HG03571 (cell line): ENCODE measurements around the gene PIEZO1.

Source experiments
- ATAC-seq: cut with Tn5 transposase; IDR thresholded peaks from one replicate; pipeline ENCODE4 v1.9.1; 2021; ENCODE audit not compliant: unreplicated experiment

Gene PIEZO1

DNA sequence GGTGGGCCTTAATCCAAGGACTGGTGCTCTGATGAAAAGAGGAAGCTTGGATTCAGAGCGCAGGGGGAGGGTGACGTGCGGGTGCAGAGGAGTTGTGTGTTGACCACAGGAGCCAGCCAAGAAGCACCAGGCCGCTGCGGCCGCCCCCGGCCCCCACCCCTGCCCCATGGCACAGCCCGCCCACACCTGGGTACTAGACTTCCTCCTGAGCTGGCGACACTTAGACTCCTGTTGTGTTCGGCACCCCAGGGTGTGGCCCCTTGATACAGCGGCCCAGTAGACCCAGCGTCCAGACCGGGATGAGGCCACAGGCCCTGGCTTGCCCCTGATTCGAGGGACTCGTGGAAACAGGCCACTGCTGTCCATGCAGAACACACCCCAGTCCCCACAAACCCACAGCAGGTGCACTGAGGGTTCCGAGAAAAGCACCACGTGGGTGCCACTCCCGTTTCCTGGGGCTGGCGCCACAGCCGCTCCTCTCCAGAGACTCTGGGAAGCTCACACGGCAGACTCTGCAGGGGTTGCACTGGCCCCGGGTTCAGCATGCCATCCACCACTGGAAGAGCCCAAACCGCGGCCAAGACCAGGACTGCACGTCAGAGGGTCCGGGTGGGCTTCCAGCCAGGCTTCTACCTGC, 93.0 kb downstream of the PIEZO1 start:
- ATAC-seq: no peak

DNA sequence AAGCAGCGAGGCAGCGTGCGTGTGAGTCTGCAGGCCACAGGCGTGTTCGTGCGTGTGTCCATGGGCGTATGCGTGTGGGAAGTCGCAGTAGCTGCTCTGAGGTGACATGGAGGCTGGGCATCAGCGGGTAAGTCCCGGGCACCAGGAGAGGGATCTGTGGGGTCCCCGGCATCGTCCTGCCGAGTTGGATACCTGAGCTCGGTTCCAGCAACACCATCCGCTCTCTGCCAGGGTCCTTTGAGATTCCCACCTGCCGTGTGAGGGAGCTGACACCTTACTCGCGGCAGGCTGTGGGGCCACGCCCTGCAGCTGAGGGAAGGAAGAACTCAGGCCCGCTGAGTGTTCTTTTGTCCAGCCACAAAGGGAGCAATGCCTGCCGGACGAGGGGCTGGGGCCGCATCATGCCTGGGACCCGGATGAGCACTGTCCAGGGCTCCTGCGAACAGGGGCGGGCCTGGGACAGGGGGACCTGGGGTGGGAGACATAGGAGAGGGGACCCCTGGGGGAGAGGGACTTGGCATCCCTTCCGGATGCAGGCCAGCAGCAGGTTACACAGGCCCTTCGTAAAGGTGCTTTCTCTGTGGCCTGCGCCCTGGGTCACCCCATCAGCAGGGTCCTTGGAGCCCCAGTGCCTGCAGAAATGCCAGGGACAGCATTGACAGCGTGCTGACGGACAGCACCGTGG, 93.7 kb downstream of the PIEZO1 start:
- no peak for ATAC-seq

DNA sequence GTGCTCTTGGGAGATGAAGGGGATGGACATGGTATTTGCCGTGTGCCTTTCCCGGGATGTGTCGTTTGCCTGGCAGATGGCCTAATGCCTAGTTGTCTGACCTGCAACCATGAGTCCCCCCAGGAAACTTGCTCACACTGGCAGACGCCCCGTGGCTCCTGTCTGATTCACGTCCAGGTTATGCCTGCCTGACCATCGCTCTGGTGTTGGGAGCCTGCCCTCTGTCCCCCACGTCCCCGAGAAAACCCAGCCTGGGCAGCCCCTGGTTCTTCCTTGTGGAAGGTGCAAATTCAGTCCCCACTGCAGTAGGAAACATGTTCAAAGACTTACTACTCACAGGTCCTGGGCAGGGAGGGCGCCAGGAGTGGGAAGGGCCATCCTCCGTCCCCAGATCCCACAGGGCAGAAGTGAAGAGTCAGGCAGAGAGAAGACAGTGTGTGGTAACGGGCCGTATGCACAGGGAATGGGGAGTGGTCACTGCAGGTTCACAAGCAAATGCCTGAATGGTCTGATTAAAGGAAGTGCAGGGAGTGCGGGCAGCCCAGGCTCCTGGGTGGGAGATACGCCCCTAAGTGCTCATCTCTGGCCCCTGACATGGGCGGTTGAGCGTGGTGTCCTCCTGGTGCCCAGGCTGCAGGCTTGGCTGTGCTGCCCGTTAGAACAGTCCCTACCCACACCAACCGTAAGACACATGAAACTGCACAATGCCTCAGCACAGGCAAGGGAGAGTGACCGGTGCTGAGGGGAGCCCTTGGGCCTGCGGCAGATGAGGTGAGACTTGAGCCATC, 94.5 kb downstream of the PIEZO1 start:
- ATAC-seq: no peak

DNA sequence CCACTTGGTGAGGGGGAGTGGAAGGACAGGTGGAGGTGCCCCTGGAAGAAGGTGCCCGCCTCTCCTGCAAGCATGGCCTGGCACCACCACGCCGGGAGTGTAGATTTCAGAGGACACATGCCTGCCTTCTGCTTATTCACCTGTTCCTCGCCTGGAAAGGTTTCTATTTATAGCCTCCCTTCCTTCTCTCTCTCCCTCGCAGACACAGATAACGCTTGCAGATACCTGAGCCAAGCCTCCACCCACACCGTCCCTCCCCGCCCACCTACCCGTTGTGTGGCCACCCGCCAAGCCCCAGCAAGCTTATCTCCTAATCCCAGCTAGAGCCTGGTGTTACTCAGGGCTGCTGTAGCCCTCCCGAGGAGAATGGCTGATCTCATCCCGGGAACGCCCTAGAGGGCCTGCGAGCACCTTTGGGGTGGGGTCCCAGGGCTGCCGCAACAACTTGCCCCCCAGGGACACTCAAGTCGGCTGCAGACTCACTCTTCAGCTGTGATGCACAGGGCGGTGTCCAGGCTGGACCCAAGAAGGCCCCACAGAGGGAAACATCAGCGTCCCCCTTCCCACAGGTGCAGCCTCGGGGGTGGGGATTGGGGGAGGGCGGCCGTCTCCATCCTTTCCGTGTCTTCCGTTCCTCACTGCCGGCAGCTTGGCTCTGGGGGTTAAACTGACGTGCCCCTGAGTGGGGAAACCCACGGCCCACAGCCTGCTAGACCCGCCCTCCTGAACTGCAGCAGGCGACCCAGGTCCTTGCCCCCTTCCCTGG, 96.8 kb downstream of the PIEZO1 start:
- ATAC-seq: no peak

DNA sequence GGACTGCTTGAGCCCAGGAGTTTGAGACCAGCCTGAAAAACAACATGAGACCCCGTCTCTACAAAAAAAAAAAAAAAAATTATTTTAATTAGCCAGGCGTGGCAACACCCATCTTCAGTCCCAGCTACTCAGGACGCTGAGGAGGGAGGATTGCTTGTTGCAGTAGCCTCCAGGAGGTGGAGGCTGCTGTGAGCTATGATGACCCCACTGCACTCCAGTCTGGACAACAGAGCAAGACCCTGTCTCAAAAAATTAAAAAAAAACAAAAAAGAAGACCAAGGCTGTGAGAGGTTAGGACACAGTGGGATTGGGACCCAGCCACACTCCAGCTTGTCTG, 97.4 kb downstream of the PIEZO1 start:
- ATAC-seq: no peak

DNA sequence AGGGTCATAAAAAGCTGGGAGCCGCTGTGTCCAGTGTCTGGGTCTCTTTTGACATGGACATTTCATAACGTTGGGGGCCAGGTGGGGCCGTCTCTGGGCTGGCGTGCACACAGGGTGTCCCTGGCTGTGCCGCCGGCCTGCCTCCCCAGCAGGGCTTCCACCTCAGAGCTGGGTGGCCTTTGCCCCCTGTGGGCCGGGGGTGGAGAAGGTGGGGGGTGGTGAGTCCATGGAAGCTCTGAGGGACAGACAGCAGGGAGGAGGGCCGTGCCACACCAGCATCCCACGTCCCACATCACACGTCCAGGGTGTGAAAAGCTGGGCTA, 97.8 kb downstream of the PIEZO1 start:
- ATAC-seq: no peak

DNA sequence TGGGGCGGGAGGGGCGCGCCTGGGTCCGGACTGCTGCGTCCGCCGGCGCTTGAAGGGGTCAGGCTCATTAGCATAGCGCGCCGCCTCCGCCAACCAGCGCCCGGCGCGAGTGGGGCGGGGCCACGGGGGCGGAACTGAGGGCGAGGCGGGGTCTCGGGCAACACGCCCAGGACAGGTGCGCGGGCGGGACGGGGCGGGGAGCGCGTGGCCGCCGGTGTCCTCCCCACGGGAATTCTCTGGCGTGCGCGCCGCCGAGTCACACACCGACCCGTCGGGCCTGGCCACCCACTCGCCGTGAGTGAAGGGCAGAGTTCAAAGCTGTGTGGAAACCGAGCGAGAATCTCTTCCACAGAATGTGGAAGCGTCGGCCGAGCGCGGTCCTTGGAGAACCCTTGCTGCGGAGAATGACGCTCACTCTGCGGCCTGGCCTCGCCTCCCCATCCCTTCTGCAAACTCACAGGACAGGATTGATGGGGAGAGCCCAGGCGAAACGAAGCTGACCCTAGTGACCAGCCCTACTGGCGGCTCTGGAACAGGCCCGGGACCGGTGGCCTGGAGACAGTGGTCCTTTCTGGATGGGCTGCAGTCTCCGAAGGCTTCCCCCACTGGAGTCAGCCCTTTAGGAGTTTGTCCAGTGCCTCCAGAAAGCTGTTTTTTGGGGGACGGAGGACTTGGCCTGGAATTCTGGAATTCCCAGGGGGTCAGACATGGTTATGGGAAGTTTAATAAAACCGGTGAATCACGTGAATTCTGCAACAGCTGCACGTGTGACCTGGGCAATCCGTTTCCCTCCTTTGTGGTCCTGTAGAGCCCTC, 98.4 kb downstream of the PIEZO1 start, which contains the start of gene SNAI3:
Gene SNAI3 (minus strand): TSS at position 69 of the 815 bp plus-strand sequence. CDS start 101 bp downstream, outside the sequence.
- ATAC-seq: peak; percentile 54

DNA sequence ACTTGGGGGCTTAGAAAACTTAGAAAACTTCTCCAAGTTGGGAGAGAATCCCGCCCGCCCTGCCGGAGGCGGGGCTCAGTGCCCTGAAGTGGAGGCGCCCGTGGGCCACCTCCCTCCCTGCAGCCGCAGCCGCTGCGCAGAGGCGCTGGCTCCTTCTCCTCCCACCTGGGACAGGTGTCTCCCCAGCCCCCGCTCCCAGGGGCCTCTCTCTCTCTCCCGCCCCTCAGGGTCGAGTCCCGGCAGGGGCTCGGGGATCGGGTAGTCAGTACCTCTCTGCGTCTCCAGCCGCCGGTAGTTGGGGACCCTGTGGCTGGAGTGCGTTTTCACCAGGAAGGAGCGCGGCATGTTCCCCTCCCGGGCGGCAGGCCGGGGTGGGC, 99.0 kb downstream of the PIEZO1 start:
- ATAC-seq: peak; percentile 4

DNA sequence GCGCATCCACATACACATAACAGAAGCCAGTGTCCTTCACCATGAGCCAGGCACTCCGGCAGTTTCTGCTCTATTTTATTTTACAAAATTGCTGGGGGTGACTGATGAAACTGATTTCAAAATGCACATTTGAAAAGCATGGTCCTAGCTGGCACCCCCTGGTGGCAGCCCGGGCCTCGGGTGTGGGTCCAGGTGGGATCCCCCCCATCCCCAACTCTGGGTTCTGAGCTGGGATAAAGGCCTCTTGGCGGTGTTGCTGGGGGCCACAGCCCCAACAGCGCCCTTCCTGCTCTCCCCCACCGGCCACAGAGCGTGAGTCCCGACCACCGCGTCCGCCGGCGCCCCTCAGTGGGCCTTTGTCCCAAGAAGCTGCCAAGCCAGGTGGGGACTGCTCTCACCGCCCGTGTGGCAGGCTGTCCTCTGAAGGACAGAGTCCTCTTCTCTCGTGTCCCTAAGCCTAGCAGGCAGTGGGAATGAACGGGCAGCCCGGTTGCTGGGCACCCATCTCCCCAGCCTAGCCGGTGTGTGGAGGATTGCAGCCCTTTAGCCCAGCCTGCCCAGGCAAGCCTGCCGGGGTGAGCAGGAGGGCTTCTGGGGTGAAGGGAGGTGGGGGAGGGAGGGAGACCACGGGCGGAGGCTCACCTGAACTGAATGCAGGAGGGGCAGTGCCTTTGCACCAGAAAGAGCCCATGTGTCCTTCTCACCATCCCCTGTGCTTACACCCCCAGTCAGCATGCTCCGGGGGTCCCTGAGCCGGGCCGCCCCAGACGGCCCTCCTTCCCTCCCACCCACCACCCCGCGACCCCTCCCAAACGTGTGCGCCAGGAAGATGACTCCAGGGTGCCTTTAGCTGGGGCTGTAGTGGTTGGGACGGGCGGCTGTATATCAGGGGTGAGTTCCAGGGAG, 99.6 kb downstream of the PIEZO1 start:
- ATAC-seq: no peak

DNA sequence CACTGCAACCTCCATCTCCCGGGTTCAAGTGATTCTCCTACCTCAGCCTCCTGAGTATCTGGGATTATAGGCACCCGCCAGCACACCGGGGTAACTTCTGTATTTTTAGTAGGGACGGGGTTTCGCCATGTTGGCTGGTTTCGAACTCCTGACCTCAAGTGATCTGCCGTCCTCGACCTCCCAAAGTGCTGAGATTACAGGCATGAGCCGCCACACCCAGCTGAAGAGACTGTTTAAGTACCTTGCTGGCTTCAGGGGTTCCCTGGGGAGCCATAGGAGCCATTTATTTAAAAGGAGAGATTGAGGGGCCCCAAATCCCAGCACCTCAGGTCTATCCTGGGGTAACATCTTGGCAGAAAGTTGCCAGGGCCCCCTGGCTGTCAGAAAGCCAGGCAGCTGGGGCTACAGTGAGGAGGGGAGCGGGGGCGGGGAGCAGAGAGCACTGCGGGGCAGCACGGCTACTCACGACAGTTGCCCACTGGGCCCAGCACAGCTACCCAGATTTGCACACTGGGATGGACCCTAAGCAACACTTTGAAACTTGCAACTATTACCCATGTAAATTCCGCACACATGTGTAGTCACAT, 100.4 kb downstream of the PIEZO1 start:
- ATAC-seq: no peak

DNA sequence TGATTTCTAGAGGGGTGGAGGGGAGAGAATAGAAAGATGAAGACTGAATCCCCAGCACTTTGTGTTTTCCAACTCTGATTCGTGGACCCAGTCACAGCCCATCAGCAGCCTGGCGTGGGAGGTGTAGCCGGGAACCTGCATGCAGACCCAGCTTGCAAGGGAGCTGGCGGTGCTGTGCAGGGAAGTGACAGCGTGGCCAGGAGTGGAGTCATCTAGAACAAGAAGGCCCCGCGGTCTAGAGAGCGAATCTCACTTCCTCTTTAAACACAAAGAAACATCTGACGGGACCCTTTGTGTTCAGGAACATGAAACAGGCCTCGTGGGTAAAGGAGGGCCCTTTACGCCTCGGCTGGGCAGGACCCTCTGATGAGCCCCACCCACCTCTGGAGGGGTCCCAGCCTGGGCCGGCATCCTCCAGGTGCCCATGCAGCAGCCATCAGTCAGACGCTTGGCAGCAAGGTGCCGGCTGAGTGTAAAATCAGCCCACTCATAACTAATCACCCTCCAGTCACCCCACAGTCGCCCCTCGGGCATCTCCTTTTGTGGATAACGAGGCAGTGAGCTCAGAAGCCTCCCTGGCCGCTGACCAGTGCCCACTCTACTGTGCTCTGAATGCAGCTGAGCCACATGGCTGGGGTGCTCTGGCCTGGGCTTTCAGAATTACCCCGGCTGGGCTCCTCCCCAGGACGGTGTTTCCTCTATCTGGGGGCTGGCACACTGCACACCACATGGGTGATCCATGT, 103.1 kb downstream of the PIEZO1 start:
- peak; percentile 65 for ATAC-seq

DNA sequence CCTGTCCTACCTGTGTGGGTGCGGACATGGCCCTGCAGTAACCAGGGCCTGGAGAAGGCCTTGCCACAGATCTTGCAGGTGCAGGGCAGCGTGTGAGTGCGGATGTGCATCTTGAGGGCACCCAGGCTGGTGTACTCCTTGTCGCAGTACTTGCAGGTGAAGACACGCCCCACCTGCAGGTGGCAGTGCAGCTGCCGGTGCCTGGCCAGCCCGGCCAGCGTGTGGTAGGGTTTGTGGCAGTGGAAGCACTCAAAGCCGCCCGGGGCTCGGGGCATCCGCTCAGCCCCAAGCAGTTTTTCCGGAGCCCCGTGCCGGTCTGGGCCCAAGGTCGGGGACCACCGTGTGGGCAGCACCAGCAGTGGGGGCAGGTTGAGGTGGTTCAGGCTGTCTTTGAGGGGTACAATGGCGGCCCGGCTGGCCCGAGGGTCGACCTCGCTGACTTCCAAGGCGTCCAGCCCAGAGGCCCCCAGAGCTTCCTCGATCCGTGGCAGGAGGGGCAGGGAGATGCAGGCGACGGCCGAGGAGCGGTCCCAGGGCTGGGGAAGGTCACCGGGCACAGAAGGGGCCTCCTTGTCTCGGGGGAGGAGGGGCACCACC, 103.8 kb downstream of the PIEZO1 start:
- ATAC-seq: no peak

DNA sequence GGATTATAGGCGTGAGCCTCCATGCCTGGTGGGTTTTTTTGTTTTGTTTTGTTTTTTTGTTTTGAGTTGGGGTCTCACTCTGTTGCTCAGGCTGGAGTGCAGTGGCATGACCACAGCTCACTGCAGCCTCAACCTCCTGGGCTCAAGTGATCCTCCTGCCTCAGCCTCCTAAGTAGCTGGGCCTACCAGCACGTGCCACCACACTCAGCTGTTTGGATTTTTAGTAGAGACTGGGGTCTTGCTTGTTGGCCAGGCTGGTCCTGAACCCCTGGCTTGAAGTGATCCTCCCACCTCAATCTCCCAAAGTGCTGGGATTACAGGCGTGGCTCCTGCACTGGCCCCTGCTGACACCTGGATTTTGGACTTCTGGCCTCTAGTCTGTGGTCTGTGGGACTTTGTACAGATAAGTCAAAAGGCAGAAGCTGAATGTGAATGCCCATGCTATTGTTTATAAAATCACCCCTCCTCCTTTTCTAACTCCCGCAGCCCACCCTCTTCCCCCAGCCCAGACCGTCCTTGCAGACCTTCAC, 104.4 kb downstream of the PIEZO1 start:
- no peak for ATAC-seq

DNA sequence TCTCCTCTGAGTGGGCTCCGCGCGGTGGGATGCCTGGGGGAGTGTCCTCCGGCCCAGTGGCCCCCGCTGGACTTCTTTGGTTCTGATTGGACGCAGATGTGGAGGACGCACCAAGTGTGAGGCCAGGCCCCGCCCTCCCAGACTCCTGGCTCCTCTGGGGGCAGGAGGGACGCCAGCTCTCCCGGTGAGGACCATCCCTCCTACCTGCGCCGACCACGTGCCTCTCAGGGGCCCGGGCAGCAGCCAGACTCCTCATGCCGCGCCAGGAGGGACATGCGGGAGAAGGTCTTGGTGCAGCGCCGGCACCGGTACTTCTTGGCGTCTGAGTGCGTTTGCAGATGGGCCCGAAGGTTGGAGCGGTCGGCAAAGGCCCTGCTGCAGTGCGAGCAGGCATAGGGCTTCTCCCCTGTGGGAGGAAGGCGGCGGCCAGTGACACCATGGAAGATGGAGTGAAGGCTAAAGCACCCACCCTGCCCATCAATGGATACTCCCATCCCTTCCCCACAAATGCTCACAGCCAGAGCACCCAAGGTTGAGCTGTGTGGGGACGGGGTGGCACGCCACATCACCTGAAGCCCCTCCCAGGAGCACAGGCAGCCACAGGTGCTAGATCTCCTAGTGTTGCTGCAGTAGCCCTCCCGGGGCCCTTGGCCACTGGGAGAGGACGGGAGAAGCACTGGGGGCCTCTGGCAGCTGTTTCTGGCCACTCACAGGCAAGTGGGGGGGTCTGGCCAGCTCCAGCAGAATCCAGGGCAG, 106.6 kb downstream of the PIEZO1 start:
- no peak for ATAC-seq

DNA sequence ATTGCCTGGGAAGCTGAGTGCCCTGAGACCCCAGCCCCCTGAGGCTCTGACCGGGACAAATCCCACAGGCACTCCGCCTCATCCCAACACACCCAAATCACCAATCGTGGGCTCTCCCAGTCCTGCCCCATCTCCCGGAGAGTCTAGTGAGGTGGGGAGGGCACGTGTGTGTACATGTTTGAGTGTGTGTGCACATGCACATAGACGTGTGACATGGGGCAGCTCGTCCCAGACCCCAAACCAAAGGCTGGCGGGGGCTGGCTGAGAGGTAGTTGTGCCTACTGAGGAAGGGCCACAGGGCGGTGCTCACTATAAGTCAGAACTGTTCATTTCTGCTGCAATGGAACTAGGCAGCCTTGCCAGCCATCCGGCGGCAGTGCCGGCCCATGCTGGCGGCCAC, 107.3 kb downstream of the PIEZO1 start:
- ATAC-seq: no peak

DNA sequence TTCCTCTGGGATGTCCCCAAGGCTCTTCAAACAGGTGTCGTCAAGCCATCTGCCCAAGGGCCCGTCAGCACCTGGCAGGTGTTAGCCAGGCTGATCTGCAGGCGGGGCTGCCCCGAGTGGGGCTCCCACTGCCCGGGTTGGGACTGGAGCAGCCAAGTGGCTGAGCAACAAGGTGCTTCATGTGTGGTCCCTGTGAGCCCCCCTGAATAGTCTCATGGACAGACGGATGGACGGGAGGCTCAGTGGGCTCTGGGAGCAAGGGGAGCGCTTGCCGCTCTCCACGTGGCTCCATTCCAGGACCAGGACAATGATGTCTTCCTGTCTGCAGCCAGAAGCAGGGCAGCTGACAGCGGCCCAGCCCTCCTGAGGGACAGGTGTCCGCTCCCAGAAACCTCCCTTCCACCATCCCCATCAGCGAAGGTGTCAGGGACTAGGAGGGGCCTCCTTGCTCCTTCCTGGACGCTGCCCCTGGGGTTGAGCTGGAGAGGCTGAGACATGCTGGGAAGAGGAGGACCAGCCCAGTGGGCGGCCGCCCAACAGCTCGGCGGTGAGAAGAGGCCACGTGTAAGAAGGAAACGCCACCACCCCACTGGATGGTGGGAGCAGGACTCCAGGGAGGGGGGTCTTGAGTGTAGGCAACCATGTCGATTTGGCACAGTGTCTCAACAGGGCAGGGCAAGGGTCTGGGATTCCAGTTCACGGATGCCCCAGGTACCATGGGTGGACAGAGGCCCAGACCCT, 108.3 kb downstream of the PIEZO1 start:
- ATAC-seq: no peak
